Mucosa of stomach (tissue), 1 donor: Measurements from ENCODE around the gene UNC5A.

Experiments used
- H3K27me3 ChIP-seq: one replicate; pipeline ENCODE4 v1.7.0; 2013; ENCODE audit warnings: mild to moderate bottlenecking, low read length; ENCODE audit not compliant: control insufficient read depth, insufficient read depth
- H3K36me3 ChIP-seq: one replicate; pipeline ENCODE4 v1.7.0; 2013; ENCODE audit warnings: low read length; ENCODE audit not compliant: control insufficient read depth, insufficient read depth
- H3K4me1 ChIP-seq: one replicate; pipeline ENCODE4 v1.7.0; 2013; ENCODE audit warnings: mild to moderate bottlenecking, low read length; ENCODE audit not compliant: control insufficient read depth, insufficient read depth
- H3K4me3 ChIP-seq: one replicate; pipeline ENCODE4 v1.7.0; 2013; ENCODE audit warnings: low read length
- H3K9ac ChIP-seq: one replicate; pipeline ENCODE4 v1.7.0; 2013; ENCODE audit warnings: mild to moderate bottlenecking, low read length, moderate library complexity
- H3K9me3 ChIP-seq: one replicate; pipeline ENCODE4 v1.7.0; 2013; ENCODE audit warnings: mild to moderate bottlenecking, low read length, moderate library complexity; ENCODE audit not compliant: control insufficient read depth
- donor health status: Pancreatic carcinoma.

Gene UNC5A

GRCh38 chr5:176774216-176775171, 35.9 kb upstream of the UNC5A start:
- Histone ChIP-seq H3K4me1 (no peaks in the 10 kb centered on the region), H3K9ac (no peak overlapping the region), H3K36me3 (no peaks in the 10 kb centered on the region), H3K4me3 (no peak overlapping the region), H3K9me3 (no peaks in the 10 kb centered on the region), H3K27me3 (peaks cover 4% of the 10 kb centered on the region)

DNA sequence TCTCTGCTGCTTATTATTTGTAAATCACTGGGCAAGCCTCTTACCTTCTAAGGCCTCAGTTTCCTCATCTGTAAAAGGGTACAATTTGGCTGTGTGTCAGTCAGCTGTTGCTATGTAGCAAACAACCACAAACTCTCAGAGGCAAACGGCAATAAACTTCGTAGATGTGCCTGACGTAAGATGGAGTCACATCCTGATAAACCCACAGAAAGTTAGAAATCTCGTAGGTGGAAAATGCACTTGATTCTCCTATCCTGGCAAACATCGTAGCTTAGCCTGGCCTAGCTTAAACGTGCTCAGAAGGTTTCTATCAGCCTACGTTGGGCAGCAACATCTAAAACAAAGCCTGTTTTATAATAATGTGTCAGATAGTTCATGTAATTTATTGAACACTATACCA, 35.0 kb upstream of the UNC5A start:
- H3K9me3 ChIP-seq = no peaks in the 10 kb centered on the region
- H3K4me3 ChIP-seq = no peak overlapping the region
- no peak overlapping the region for H3K9ac ChIP-seq
- H3K36me3 ChIP-seq = no peaks in the 10 kb centered on the region
- H3K4me1 ChIP-seq = no peaks in the 10 kb centered on the region
- peaks cover 6% of the 10 kb centered on the region for H3K27me3 ChIP-seq

GRCh38 chr5:176776141-176776865, 34.1 kb upstream of the UNC5A start:
- peaks cover 14% of the 10 kb centered on the region for H3K27me3 ChIP-seq

GRCh38 chr5:176776916-176777315, 33.4 kb upstream of the UNC5A start:
- H3K4me1 ChIP-seq = no peaks in the 10 kb centered on the region
- H3K9ac ChIP-seq = no peak overlapping the region
- no peaks in the 10 kb centered on the region for H3K36me3 ChIP-seq
- H3K27me3 ChIP-seq = peaks cover 14% of the 10 kb centered on the region
- no peak overlapping the region for H3K4me3 ChIP-seq
- H3K9me3 ChIP-seq = no peaks in the 10 kb centered on the region

More at GRCh38 chr5:176776141-176776865, 34.1 kb upstream of the UNC5A start:
- Histone ChIP-seq H3K9ac (no peak overlapping the region), H3K4me1 (no peaks in the 10 kb centered on the region), H3K4me3 (no peak overlapping the region), H3K9me3 (no peaks in the 10 kb centered on the region), H3K36me3 (no peaks in the 10 kb centered on the region)

DNA sequence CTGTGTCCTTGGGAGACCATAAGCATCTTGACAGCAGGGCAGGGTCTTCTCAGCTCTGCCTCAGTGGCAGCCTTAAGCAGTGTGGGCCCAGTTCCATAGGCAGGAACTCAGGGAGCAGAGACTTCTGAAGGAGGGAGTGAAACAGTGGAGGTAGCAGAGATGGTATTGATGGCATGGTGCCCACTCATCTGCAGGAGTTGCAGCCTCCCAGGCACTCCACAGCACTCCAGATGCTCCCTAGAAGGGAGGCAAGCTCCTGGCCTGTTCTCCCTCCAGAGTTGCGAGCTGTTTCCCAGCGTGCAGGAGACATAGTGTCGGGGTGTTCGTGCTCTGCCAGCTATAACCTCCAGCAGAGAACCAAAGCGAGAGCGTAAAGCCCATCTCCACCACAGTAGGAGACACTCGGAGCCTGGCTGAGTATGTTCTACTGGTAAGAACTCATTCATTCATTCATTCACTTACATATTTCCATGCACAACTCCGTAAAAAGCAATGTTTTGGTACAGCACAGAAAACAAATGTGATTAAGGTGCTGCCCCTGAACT, 31.4 kb upstream of the UNC5A start:
- no peak overlapping the region for H3K9ac ChIP-seq
- H3K27me3 ChIP-seq = peaks cover 14% of the 10 kb centered on the region
- H3K36me3 ChIP-seq = no peaks in the 10 kb centered on the region
- no peaks in the 10 kb centered on the region for H3K4me1 ChIP-seq
- H3K9me3 ChIP-seq = no peaks in the 10 kb centered on the region
- no peak overlapping the region for H3K4me3 ChIP-seq

DNA sequence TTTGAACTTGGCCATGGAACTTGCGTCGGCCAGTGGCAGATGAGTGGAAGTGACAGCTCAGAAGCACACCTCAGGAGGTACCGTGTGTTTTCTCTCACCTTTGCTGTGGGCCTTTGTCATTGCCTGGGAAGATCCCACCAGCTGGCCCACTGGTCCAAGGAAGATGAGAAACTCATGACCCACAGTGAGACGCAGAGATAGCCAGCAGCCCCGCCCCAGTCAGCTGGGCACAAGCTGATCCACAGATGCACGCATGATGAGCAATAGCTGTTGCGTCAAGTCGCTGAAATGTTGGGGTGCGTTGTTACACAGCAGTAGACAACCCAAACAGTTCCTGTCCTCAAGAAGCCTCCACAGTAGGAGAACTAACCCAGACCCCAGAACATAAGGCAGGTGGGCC, 30.8 kb upstream of the UNC5A start:
- H3K4me1 ChIP-seq = no peaks in the 10 kb centered on the region
- H3K27me3 ChIP-seq = peaks cover 15% of the 10 kb centered on the region
- H3K9ac ChIP-seq = no peak overlapping the region
- no peak overlapping the region for H3K4me3 ChIP-seq
- H3K36me3 ChIP-seq = no peaks in the 10 kb centered on the region
- no peaks in the 10 kb centered on the region for H3K9me3 ChIP-seq

GRCh38 chr5:176780176-176781053, 29.9 kb upstream of the UNC5A start:
- H3K4me1 ChIP-seq = no peaks in the 10 kb centered on the region
- H3K4me3 ChIP-seq = no peak overlapping the region
- H3K9me3 ChIP-seq = no peaks in the 10 kb centered on the region
- peaks cover 24% of the 10 kb centered on the region for H3K27me3 ChIP-seq
- no peak overlapping the region for H3K9ac ChIP-seq
- H3K36me3 ChIP-seq = no peaks in the 10 kb centered on the region

DNA sequence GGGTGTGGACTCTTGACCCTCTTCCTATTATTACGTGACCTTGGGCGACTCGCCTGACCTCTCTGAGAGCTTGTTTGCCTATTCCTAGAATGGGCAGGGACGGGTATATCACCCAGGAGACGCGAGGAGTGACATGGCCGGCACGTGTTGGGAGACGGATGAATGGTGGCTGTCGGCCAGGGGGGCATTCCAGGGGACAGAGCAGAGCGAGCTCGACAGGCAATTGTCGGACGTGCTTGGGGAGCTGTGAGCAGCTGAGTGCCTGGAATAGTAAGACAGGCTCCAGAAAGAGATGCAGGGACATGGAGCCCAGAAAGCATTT, 29.3 kb upstream of the UNC5A start:
- no peaks in the 10 kb centered on the region for H3K4me1 ChIP-seq
- H3K9ac ChIP-seq = no peak overlapping the region
- peaks cover 25% of the 10 kb centered on the region for H3K27me3 ChIP-seq
- no peaks in the 10 kb centered on the region for H3K9me3 ChIP-seq
- no peaks in the 10 kb centered on the region for H3K36me3 ChIP-seq
- H3K4me3 ChIP-seq = no peak overlapping the region

GRCh38 chr5:176781638-176782570, 28.5 kb upstream of the UNC5A start:
- no peaks in the 10 kb centered on the region for H3K36me3 ChIP-seq

GRCh38 chr5:176784218-176785165, 25.9 kb upstream of the UNC5A start:
- Histone ChIP-seq H3K27me3 (peaks cover 37% of the 10 kb centered on the region), H3K4me1 (no peaks in the 10 kb centered on the region), H3K9me3 (no peaks in the 10 kb centered on the region), H3K9ac (no peak overlapping the region), H3K4me3 (no peak overlapping the region), H3K36me3 (no peaks in the 10 kb centered on the region)

More at GRCh38 chr5:176781638-176782570, 28.5 kb upstream of the UNC5A start:
- Histone ChIP-seq H3K27me3 (peaks cover 25% of the 10 kb centered on the region), H3K9ac (no peak overlapping the region), H3K4me1 (no peaks in the 10 kb centered on the region), H3K9me3 (no peaks in the 10 kb centered on the region), H3K4me3 (no peak overlapping the region)
